ENCODE results near the gene GALNT9. TPM values are rescaled to one million over a fixed set of nuclear protein-coding genes. Genes with fewer than 3 reads are reported as not detected.
A peak's percentile ranks its signal among the peaks of the same experiment; 100 is the strongest.

GALNT9 gene
- total RNA-seq, 4 donors from 2014 or later: 0.13 TPM; not detected in 3

DNA sequence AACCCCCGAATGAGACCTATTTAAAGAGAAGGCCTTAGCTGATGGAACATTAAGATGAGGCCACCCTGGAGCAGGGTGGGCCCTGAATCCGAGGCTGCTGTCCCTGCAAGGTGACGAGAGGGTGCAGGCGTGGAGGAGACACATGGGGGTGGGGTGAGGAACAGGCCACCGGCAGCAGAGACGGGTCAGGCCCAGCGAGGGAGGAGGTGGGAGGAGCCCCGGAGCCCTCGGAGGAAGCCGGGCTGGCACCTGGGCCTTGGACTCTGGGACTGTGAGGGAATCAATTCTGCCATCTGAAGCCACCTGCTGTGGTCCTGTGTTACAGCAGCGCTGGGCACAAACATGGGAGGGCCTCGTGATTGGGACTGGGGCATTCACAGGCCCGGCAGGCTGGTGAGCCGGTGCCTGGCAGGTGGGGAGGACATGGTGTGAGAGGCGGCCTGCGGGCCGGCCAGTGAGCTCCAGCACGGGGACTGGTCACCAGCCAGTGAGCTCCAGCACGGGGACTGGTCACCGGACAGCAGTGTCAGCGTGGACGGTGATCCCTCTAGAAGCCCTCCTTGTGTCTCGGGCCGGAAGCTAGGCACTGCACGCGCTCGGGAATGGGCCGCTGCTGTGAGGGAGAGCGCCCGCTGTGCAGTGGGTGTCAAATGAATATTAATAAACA is 138.4 kb downstream of the GALNT9 start:
- 87 to 89% methylated on average over 29 to 30 of the region's 30 CpGs for WGBS, 2 donors
- intact Hi-C loops (cut with DNase I; ENCODE audit: low total_unique reads): no loop called here
- TF ChIP-seq, protein P1, sequence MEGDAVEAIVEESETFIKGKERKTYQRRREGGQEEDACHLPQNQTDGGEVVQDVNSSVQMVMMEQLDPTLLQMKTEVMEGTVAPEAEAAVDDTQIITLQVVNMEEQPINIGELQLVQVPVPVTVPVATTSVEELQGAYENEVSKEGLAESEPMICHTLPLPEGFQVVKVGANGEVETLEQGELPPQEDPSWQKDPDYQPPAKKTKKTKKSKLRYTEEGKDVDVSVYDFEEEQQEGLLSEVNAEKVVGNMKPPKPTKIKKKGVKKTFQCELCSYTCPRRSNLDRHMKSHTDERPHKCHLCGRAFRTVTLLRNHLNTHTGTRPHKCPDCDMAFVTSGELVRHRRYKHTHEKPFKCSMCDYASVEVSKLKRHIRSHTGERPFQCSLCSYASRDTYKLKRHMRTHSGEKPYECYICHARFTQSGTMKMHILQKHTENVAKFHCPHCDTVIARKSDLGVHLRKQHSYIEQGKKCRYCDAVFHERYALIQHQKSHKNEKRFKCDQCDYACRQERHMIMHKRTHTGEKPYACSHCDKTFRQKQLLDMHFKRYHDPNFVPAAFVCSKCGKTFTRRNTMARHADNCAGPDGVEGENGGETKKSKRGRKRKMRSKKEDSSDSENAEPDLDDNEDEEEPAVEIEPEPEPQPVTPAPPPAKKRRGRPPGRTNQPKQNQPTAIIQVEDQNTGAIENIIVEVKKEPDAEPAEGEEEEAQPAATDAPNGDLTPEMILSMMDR (IDR thresholded peaks at IDR 0.05): no peak
- no peak for TF ChIP-seq POLR2A (IDR thresholded peaks at IDR 0.05)
- DNase-seq (ENCODE audit: low spot score in 2 of 2): no peak
- H3K4me3 ChIP-seq (ENCODE audit: low read depth, poor library complexity, severe bottlenecking): no peak overlapping the region

DNA sequence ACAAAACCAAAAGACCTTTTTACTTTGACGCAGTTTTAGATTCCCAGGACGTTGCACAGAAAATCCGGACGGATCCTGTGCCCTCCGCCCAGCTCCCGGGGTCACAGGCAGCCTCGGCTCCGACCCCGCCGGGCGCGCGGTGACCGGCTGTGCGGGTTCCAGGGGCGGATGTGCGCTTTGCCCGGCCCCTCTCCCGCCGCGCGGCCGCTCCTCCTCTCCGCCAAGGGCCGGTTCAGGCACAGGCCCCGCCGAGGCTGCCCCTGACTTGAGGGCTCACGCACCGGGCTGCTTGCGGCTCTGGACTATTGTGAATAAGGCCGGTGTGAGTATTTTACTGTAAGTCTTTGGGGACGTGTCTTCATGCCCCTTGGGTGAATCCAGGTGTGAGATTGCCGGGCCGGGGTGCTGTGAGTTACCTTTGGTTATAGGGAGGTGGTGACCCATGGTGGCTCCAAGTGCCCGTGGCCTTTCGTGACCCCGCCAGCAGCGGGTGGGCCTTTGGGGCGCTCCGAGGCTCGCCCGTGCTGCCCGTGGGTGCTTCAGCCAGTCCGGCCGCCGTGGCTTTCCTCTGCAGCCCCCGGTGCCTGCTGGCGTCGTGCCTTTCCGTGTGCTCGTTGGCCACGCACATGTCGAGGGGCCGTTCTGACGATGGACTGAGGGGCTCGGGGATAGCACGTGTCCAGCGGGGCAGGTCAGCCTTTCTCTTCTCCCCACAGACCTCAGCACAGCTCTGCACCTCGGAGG is 139.2 kb downstream of the GALNT9 start:
- WGBS, 2 donors: 29 to 51% methylated on average over 44 to 49 of the region's 59 CpGs
- TF ChIP-seq POLR2A (IDR thresholded peaks at IDR 0.05): no peak
- TF ChIP-seq, protein P1 (IDR thresholded peaks at IDR 0.05): no peak
- intact Hi-C loops (cut with DNase I; ENCODE audit: low total_unique reads): no loop called here
- no peak for DNase-seq (ENCODE audit: low spot score in 2 of 2)
- H3K4me3 ChIP-seq (ENCODE audit: low read depth, poor library complexity, severe bottlenecking): peak overlapping the region; percentile 24

DNA sequence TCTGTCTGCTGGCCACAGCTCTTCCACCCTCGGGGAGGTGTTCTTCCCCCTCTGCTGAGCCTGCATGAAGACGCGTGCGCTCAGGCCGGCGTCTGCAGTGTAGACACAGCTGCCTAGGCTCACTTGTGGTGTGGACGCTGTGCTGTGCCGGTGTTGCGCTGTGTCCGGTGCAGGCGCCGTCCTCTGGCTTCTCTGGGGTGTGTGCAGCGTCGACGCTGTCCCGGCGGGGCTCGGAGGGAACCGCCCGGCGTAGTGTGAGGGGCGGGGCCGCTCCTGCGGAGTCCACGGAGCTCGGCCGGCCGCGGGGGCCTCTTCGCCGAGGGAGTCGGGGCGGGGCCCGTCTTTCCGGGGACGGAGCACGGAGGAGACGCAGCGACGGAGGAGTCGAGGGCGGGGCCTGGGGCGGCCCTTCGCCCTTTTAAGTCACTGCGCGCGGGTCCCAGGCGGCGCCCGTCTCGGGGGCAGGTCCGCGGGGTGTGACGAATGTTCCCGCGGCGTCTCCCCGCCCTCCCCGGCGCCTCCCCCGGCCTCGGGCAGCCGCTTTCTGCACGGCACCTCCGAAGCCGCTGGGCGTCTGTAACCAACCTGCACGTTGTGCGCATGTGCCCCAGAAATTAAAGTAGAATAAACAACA is 139.9 kb downstream of the GALNT9 start:
- 0 to 2% methylated on average over 40 to 50 of the region's 69 CpGs for WGBS, 2 donors
- DNase-seq (ENCODE audit: low spot score in 2 of 2): peak; percentile 83 to 97
- H3K4me3 ChIP-seq (ENCODE audit: low read depth, poor library complexity, severe bottlenecking): peak overlapping the region; percentile 24
- TF ChIP-seq, protein P1 (IDR thresholded peaks at IDR 0.05): no peak
- TF ChIP-seq POLR2A (IDR thresholded peaks at IDR 0.05): no peak
- intact Hi-C loops (cut with DNase I; ENCODE audit: low total_unique reads): no loop called here

DNA sequence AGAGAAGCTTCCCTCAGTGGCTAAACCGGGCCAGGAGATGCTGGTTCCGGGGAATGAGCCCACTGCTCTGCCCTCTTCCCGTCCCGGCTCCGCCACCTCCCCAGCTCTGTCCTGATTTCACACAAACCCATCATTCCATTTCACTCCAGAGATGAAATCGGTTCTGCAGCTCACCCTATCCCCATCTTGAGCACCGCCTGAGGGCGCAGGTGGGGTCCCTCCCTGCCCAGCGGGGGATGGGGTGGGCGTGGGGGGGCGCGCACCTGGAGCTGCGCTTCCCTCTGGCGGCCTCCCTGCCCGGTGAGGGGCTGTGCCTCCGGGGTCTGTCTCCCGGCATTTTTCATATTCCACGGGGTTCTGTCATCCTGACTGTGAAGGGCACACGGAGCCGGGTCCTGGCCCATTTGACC is 140.5 kb downstream of the GALNT9 start:
- WGBS, 2 donors: 14 to 20% methylated on average over 20 of the region's 20 CpGs
- H3K4me3 ChIP-seq (ENCODE audit: low read depth, poor library complexity, severe bottlenecking): no peak overlapping the region
- no peak for DNase-seq (ENCODE audit: low spot score in 2 of 2)
- intact Hi-C loops (cut with DNase I; ENCODE audit: low total_unique reads): no loop called here
- TF ChIP-seq, protein P1 (IDR thresholded peaks at IDR 0.05): no peak
- no peak for TF ChIP-seq POLR2A (IDR thresholded peaks at IDR 0.05)

DNA sequence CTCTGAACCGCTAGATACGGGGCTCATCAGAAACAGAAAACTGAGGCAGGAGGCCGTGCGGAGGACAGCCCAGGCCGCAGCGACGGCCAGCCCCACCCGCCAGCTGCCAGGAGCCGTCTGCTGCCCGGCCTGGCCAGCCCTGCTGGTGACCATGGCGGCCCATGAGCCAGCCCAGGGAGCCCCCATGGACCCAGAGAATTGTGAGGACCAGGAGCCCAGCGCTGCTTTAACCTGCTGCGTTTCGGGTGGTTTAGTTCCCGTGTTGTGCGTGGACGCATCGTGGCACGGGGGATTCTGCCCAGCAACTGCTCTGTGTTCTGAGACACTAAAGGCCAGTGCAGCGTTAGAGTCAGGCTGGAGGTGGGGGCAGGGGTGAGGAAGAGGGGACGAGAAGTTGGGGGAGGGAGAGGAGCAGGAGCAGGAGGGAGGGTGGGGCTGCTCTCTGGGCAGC is 140.9 kb downstream of the GALNT9 start:
- intact Hi-C loops (cut with DNase I; ENCODE audit: low total_unique reads): no loop called here
- no peak overlapping the region for H3K4me3 ChIP-seq (ENCODE audit: low read depth, poor library complexity, severe bottlenecking)
- no peak for DNase-seq (ENCODE audit: low spot score in 2 of 2)
- 86 to 88% methylated on average over 15 to 21 of the region's 21 CpGs for WGBS, 2 donors
- no peak for TF ChIP-seq POLR2A (IDR thresholded peaks at IDR 0.05)
- TF ChIP-seq, protein P1 (IDR thresholded peaks at IDR 0.05): no peak

Data from lower leg skin (tissue), 4 donors.